SK-N-SH (cell line): ENCODE data around the gene TWNK. TPM values are rescaled to one million over a fixed set of nuclear protein-coding genes. Genes with fewer than 3 reads are reported as not detected.
A peak's percentile ranks its signal among the peaks of the same experiment; 100 is the strongest.

Experiments used
- CTCF ChIA-PET: fragments of 300-600, 350-600 bp; formaldehyde crosslinking; extraction: SDS; loops from one replicate; lab custom pipeline; 2021; lab: Yijun Ruan, JAX
- POLR2A ChIA-PET: fragments of 350-600 bp; sonication (Branson Sonifier 250); formaldehyde crosslinking; extraction: SDS; loops from one replicate; lab custom pipeline; 2020; ENCODE audit warnings: antibody characterized with exemption, inconsistent platforms; lab: Yijun Ruan, JAX
- DNase-seq: peaks from one replicate; pipeline ENCODE4 v3.0.0; 2012
- H2AFZ ChIP-seq: fragments of 200-600 bp; sonication (generic); 2 replicates; pipeline ENCODE4 v1.8.1; 2016; ENCODE audit warnings: antibody characterized with exemption, mild to moderate bottlenecking, low read depth
- H3F3A ChIP-seq: fragments of 200-600 bp; sonication (generic); replicated peaks from 2 replicates; pipeline ENCODE3; 2016; ENCODE audit warnings: antibody characterized with exemption, mild to moderate bottlenecking; ENCODE audit not compliant: insufficient read depth
- H3K27ac ChIP-seq, 2 experiments: fragments of 200-500 bp in 1 of 2; fragments of 200-600 bp in 1 of 2; sonication (Bioruptor generic) in 1 of 2; sonication (generic), shearing (Covaris generic) in 1 of 2; 2 replicates each; pipeline versions ENCODE4 v1.5.1 to v1.6.1; 2014 to 2016; ENCODE audit warnings: low read depth in 2 of 2, inconsistent platforms in 1 of 2, low read length in 1 of 2, mild to moderate bottlenecking in 1 of 2, mixed read lengths in 1 of 2
- H3K27me3 ChIP-seq: fragments of 200-600 bp; sonication (generic), shearing (Covaris generic); 2 replicates; pipeline ENCODE4 v1.6.1; 2016; ENCODE audit warnings: mixed run types; ENCODE audit not compliant: insufficient read depth
- H3K36me3 ChIP-seq, 2 experiments: fragments of 200-500 bp in 1 of 2; fragments of 200-600 bp in 1 of 2; sonication (Bioruptor generic) in 1 of 2; sonication (generic) in 1 of 2; replicated peaks in 1 of 2; 2 replicates each; pipeline versions ENCODE3 to v1.5.1; 2014 to 2016; ENCODE audit warnings: low read length in 1 of 2, mild to moderate bottlenecking in 1 of 2; ENCODE audit not compliant: insufficient read depth in 2 of 2, control insufficient read depth in 1 of 2
- H3K4me1 ChIP-seq, 2 experiments: fragments of 200-500 bp in 1 of 2; fragments of 200-600 bp in 1 of 2; sonication (Bioruptor generic) in 1 of 2; sonication (generic), shearing (Covaris generic) in 1 of 2; 2 replicates each; pipeline versions ENCODE4 v1.5.1 to v1.6.1; 2014 to 2016; ENCODE audit warnings: low read depth in 1 of 2, low read length in 1 of 2, mixed run types in 1 of 2; ENCODE audit not compliant: insufficient read depth in 2 of 2, control insufficient read depth in 1 of 2
- H3K4me2 ChIP-seq: fragments of 200-600 bp; sonication (generic), shearing (Covaris generic); 2 replicates; pipeline ENCODE4 v1.6.1; 2017; ENCODE audit warnings: mixed run types
- H3K4me3 ChIP-seq, 2 experiments: fragments of 200-500 bp in 1 of 2; fragments of 200-600 bp in 1 of 2; sonication (Bioruptor generic) in 1 of 2; sonication (generic), shearing (Covaris generic) in 1 of 2; 2 replicates each; pipeline versions ENCODE4 v1.5.1 to v1.8.1; 2014 to 2016; ENCODE audit warnings: low read depth in 2 of 2, inconsistent platforms in 1 of 2, low read length in 1 of 2, mild to moderate bottlenecking in 1 of 2, mixed read lengths in 1 of 2, moderate library complexity in 1 of 2
- H3K79me2 ChIP-seq: fragments of 200-600 bp; sonication (generic); 2 replicates; pipeline ENCODE4 v1.8.1; 2017; ENCODE audit warnings: mild to moderate bottlenecking; ENCODE audit not compliant: insufficient read depth
- H3K9ac ChIP-seq: fragments of 200-600 bp; sonication (generic); 2 replicates; pipeline ENCODE4 v1.6.1; 2017; ENCODE audit warnings: mixed run types
- H3K9me2 ChIP-seq: fragments of 200-600 bp; sonication (generic); 2 replicates; pipeline ENCODE4 v1.6.1; 2017; ENCODE audit warnings: mixed run types
- H3K9me3 ChIP-seq: fragments of 200-600 bp; sonication (generic); 2 replicates; pipeline ENCODE4 v1.6.1; 2017; ENCODE audit warnings: mixed run types, mild to moderate bottlenecking, moderate library complexity
- H4K20me1 ChIP-seq: fragments of 200-600 bp; sonication (generic); 2 replicates; pipeline ENCODE4 v1.6.1; 2017; ENCODE audit warnings: mild to moderate bottlenecking, mixed run types; ENCODE audit not compliant: insufficient read depth
- ELF1 ChIP-seq: IDR thresholded peaks from 2 replicates; pipeline ENCODE4 v1.4.0; 2012
- FOSL2 ChIP-seq: IDR thresholded peaks from 2 replicates; pipeline ENCODE4 v1.4.0; 2012; ENCODE audit warnings: low read depth, mild to moderate bottlenecking, moderate library complexity, borderline replicate concordance
- FOXJ3 ChIP-seq: sonication (generic); formaldehyde crosslinking; IDR thresholded peaks from 2 replicates; pipeline ENCODE4 v1.5.1; 2020; ENCODE audit warnings: mild to moderate bottlenecking, missing genetic modification reagents
- GABPA ChIP-seq: IDR thresholded peaks from 2 replicates; pipeline ENCODE4 v1.4.0; 2012; ENCODE audit warnings: low read depth, mild to moderate bottlenecking
- GATA2 ChIP-seq: sonication (generic); formaldehyde crosslinking; IDR thresholded peaks from 2 replicates; pipeline ENCODE4 v1.5.0; 2020; ENCODE audit warnings: mild to moderate bottlenecking, missing genetic modification reagents
- MAX ChIP-seq: IDR thresholded peaks from 2 replicates; pipeline ENCODE4 v1.4.0; 2012; ENCODE audit warnings: low read depth
- NFIC ChIP-seq: IDR thresholded peaks from 2 replicates; pipeline ENCODE4 v1.4.0; 2012; ENCODE audit warnings: borderline replicate concordance
- NRF1 ChIP-seq: IDR thresholded peaks from 2 replicates; pipeline ENCODE4 v1.6.1; 2012; ENCODE audit warnings: low read depth, mild to moderate bottlenecking, low read length
- POLR2AphosphoS5 ChIP-seq: IDR thresholded peaks from 2 replicates; pipeline ENCODE4 v1.6.1; 2012; ENCODE audit warnings: low read depth, low read length
- RAD21 ChIP-seq: IDR thresholded peaks from 2 replicates; pipeline ENCODE4 v1.6.1; 2012; ENCODE audit warnings: mild to moderate bottlenecking, low read length
- REST ChIP-seq: IDR thresholded peaks from 2 replicates; pipeline ENCODE4 v1.6.1; 2012; ENCODE audit warnings: mild to moderate bottlenecking, low read depth, low read length, moderate library complexity
- SIN3A ChIP-seq: IDR thresholded peaks from 2 replicates; pipeline ENCODE4 v1.6.1; 2012; ENCODE audit warnings: low read depth, mild to moderate bottlenecking, low read length, moderate library complexity, borderline replicate concordance
- TAF1 ChIP-seq: IDR thresholded peaks from 2 replicates; pipeline ENCODE4 v1.6.1; 2012; ENCODE audit warnings: low read depth, mild to moderate bottlenecking, low read length, moderate library complexity, borderline replicate concordance
- USF1 ChIP-seq: IDR thresholded peaks from 2 replicates; pipeline ENCODE4 v1.4.0; 2012; ENCODE audit warnings: low read depth, borderline replicate concordance
- ZBTB33 ChIP-seq: IDR thresholded peaks from 2 replicates; pipeline ENCODE4 v1.4.0; 2012; ENCODE audit warnings: low read depth, borderline replicate concordance
- WGBS: methylation state at CpG from one replicate; pipeline ENCODE4 v1.1.6; 2017; ENCODE audit warnings: low lambda C conversion rate; 5-methylcytosine and 5-hydroxymethylcytosine counted together
- polyA plus RNA-seq, 3 experiments: library from polyadenylated mRNA; depleted of rRNA; stranded (reverse); fragments of >200 nt; gene quantifications; 2 replicates each; pipeline ENCODE4 v1.2.3, GENCODE V29; 2012

TWNK gene
- polyA plus RNA-seq, 1 of the 3 experiments (the other 2 are of a cell fraction): 16.4 TPM

GRCh38 chr10:100996678-100997359 is 9.5 kb downstream of the TWNK start:
- peak overlapping the region; percentile 99 for H3K9ac ChIP-seq
- H3K27me3 ChIP-seq: no peaks in the 10 kb centered on the region
- H3K79me2 ChIP-seq: peaks cover 34% of the 10 kb centered on the region
- peaks cover 5% of the 10 kb centered on the region for H4K20me1 ChIP-seq
- DNase-seq: peak; percentile 85
- peaks cover 15 to 30% of the 10 kb centered on the region in 2 experiments; a peak in 3 of 4 replicates for H3K4me1 ChIP-seq
- TF ChIP-seq FOSL2: no peak
- no peak for TF ChIP-seq ELF1
- TF ChIP-seq POLR2AphosphoS5: 0 out of 2 replicates have a peak, but pooled peaks have one; percentile 37
- peak; percentile 41; the same call in 1 of the 2 replicates for TF ChIP-seq GABPA
- TF ChIP-seq USF1: peak; percentile 72
- TF ChIP-seq MAX: 0 out of 2 replicates have a peak, but pooled peaks have one; percentile 52
- TF ChIP-seq, all 33 proteins: peak for 4
- Histone ChIP-seq H3F3A (peaks cover 40% of the 10 kb centered on the region), H2AFZ (peak overlapping the region; percentile 72; the same call in 1 of the 2 replicates), H3K9me2 (no peaks in the 10 kb centered on the region), H3K9me3 (no peaks in the 10 kb centered on the region), H3K27ac (peak overlapping the region; percentile 98 to 99), H3K36me3 (peaks cover 3 to 22% of the 10 kb centered on the region in 2 experiments), H3K4me3 (peak overlapping the region; percentile 66 to 90), H3K4me2 (peak overlapping the region; percentile 97)
- ChIA-PET POLR2A (interaction anchor here (0.5 to 2.2 kb wide), 6 partner anchors 9 to 69 kb away, joined by 3 to 8 read pairs (median 3); partner anchors contain the start of genes MRPL43 and TWNK), CTCF (interaction anchor here (0.6 to 24.5 kb wide), 20 partner anchors 9 to 144 kb away, joined by 3 to 443 read pairs (median 4); partner anchors contain the start of genes MRPL43, PDZD7, SEMA4G and SFXN3)
- 54% methylated on average over 6 of the region's 46 CpGs for WGBS

- Histone ChIP-seq H3K36me3 (peaks cover 8 to 24% of the 10 kb centered on the region in 2 experiments), H3K4me1 (peaks cover 20 to 37% of the 10 kb centered on the region in 2 experiments; a peak in 3 of 4 replicates)
- TF ChIP-seq POLR2AphosphoS5 (no peak), ELF1 (no peak), NFIC (no peak), SIN3A (no peak), RAD21 (peak; percentile 9; the same call in 1 of the 2 replicates), FOXJ3 (no peak), MAX (peak; percentile 32; the same call in 1 of the 2 replicates), ZBTB33 (no peak), NRF1 (no peak), GATA2 (CRISPR knock-in tag) (no peak), GABPA (no peak; the same call in none of the 2 replicates), REST (0 out of 2 replicates have a peak, but pooled peaks have one; percentile 20), TAF1 (0 out of 2 replicates have a peak, but pooled peaks have one; percentile 19)
These were observed 10.2 kb downstream of the TWNK start for GRCh38 chr10:100997360-100998182.

More at GRCh38 chr10:100997360-100998182, 10.2 kb downstream of the TWNK start:
- peak overlapping the region; percentile 66 to 90 for H3K4me3 ChIP-seq
- peak; percentile 86 for DNase-seq
- H3F3A ChIP-seq: peaks cover 40% of the 10 kb centered on the region
- H4K20me1 ChIP-seq: peaks cover 12% of the 10 kb centered on the region
- peak overlapping the region; percentile 99 for H3K9ac ChIP-seq
- CTCF ChIA-PET: interaction anchor here (0.6 to 24.5 kb wide), 26 partner anchors 10 to 1121 kb away, joined by 3 to 443 read pairs (median 4); partner anchors contain the start of genes MRPL43, PDZD7, SEMA4G and SFXN3
- H2AFZ ChIP-seq: peak overlapping the region; percentile 72; the same call in 1 of the 2 replicates
- H3K27me3 ChIP-seq: no peaks in the 10 kb centered on the region
- no peaks in the 10 kb centered on the region for H3K9me3 ChIP-seq
- H3K4me2 ChIP-seq: peak overlapping the region; percentile 97
- H3K27ac ChIP-seq: peak overlapping the region; percentile 98 to 99
- peaks cover 42% of the 10 kb centered on the region for H3K79me2 ChIP-seq
- H3K9me2 ChIP-seq: no peaks in the 10 kb centered on the region
- WGBS: 0% methylated on average over 14 of the region's 66 CpGs
- POLR2A ChIA-PET: interaction anchor here (0.7 to 2.2 kb wide), 7 partner anchors 10 to 84 kb away, joined by 3 to 8 read pairs (median 3); partner anchors contain the start of genes MRPL43, SLF2 and TWNK
